Measurements from ENCODE around the gene FOXP4.

FOXP4 gene

DNA sequence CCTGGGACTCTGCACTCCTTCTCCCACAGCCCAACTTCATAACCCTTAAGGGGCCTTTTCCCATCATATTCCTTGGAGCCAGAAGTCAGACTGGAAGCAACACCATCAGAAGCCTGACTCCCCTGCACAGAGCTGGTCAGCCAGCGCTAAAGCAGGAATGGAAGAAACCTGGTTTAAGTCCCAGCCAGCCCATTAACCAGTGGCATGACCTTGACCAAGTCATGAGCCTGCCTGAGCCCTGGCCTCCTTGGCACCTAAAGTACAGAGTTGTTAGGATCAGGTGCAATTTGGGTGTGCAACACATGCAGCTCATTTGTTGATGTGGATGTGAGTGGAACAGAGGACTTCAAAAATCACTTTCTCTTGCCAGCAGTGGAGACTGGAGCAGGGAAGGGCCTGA lies 20.8 kb downstream of the FOXP4 start:
- DNase-seq: no peak

DNA sequence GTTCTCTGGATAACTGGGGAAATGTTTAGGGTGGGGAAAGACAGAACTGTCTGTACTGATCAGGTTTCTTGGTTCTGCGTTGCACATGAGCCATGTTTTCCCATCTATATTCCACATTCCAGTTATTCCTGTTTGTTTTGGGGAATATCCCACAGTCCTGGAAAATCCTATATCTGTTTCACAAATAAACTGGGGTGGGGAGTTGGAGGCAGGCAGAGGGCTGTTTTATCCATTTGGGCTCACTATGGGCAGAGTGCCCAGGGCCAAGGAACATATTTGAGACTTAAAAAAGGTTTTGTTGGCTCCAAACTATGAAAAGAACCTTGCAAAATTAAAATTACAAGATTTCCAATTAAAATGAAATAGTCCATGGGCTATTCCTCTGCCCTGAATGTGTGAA lies 21.5 kb downstream of the FOXP4 start:
- no peak for DNase-seq

DNA sequence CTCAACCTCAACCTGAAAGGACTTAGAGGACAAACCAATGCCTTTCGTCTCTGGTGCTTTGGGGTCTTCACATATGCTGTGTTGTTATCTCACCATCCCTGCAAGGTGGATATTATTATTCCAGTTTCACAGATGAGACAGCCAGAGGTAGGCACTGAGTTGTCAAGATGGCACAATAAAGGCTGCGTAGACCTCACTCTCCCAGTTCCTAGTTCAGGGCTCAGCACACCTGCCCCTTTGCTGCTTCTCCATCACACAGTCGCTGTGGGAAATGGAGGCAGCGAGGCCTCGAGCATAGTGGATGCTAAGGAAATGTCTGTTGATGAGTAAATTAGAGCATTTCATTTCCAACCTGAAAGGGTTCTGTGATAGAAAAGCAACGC lies 22.0 kb downstream of the FOXP4 start:
- no peak for DNase-seq

DNA sequence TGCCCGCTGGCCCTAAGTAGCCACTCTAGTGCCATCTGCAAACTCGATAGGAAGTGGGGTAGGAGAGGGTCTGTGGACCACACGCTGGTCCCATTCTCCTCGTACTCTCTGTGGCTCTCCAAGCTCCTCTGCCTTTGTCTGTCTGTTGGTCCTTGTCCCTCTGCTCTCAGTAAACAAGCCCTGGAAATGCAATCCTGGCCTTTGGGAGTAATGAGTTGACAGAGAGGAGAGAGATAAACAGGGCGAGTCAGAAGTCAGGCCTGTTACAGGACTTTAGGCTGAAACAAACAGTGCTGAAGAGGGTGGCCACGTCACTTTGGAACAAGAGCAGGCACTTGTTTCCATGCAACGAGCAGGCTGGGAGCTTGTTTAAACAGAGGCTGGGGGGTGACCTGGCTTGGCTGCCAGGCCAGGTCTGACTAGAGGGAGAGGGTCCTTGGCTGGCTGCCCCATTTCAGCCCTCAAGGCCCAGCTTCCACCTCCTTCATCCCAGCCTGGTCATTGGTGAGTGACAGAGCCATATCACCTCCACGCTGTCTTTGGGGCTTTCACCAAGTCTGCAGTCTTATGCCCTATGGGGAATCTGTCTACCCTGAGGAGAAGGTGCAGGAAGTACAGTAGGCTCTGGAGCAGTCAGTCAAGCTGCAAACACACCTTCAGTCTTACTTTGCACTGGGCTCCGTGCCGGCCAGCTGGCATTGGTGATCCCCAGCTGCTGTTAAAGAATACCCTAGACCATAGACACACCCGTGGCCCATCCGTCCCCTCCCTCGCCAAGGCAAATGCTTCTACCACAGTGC lies 22.6 kb downstream of the FOXP4 start:
- DNase-seq: no peak

DNA sequence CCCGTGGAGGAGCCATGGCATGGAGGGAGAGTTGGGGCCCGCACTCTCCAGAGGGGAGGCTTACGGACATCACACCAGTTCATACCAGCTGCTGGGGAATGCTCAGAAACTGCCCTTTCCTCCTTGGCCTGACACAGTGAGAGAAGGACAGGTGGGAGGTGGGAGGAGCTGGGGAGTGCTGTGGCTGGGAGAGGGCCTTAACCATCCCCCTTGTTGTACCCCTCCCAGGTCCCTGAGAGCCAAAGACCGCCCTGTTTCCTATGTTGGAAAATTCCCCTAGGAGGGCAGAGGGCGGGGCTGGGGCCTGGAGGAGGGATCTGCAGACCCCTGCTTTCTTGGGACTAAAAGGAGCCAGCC lies 24.1 kb downstream of the FOXP4 start:
- no peak for DNase-seq

DNA sequence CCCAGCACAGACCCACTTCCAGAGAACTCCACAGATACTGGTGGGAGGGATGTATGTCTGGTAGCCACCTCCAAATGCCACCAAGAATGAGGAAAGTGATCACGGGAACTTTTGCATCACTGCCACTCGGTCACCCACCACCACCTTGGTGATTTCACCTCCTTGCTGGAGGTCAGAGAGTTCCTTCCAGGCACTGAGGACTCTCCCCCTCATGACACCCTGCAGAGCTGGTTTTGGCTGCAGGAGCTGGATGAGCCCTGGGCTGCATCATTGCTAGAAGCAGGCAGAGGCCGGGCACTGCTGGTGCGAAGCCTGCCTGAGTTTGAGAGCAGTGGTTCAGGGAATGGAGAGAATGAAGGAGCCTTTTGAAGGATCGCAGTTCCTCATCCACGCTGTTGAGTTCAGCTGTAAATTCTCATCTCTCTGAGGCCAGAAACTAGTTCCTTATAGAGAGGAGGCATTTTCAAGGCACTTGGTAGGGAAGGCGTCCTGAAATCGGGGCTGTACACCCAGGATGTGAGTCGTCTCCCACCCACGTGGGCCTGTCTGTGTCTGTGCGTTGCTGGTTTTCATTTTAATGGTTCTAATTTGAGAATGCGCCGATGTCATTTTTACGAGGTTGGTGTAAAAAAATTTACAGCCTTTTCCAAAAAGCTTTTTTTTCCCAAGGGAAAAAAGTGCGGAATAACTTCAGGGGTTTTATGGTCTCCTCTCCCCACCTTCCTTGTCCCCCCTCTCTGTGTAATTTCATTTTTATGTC lies 25.0 kb downstream of the FOXP4 start:
- no peak for DNase-seq

DNA sequence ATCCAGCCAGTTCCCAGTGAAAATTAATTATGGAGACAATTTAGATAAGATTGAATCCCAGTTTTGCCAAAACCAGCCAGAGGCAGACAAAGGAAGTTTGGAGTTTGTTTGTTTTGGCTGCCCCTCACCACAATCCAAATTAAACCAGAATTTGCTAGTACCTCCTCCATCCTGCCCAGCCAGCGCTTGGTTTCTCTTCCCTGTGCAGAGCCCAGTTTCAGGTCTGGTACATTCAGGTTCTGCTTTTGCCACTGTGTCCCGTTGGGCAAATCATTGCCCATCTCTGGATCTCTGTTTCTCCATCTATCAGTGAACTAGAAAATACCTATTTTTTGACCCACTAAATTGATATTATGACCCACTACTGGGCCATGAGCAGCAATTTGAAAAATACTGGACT lies 26.4 kb downstream of the FOXP4 start:
- no peak for DNase-seq

DNA sequence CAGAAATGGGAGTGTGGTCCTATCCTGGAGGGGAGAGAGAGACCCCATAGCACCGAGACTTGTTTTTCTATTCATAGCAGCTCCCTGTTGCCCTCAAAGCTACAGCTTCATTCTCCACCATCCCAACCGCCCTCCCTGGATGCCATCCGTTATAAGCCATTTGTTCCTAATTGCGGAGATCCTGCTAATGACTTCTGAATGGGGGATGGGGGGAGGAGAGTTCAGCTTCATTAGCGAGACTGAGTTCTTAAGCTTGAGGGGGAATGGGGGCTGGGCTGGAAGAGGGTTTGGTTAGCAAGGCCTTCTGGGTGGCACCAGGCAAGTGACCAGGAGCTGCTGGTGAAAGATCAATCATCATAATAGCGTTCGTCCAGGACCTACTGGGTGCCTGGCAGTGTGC lies 27.1 kb downstream of the FOXP4 start:
- no peak for DNase-seq

DNA sequence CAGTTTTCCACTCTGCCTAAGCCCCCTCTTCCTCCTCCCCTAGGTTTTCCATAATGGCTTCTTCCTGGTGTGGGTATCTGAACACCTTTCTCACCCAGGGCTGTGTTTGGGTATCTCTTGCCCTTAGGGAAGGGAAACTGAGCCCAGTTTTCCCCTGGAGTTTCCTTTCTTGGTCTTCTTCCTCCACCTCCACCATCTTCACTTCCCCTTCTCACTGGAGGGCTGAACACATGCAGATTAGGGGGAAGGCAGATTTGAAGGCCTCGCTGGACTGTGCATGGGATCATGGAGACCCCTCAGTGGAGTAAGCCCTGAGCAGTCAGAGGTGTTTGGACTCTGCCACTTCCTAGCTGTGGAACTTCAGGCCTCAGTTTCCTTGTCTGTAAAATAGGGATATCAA lies 27.8 kb downstream of the FOXP4 start:
- DNase-seq: no peak

DNA sequence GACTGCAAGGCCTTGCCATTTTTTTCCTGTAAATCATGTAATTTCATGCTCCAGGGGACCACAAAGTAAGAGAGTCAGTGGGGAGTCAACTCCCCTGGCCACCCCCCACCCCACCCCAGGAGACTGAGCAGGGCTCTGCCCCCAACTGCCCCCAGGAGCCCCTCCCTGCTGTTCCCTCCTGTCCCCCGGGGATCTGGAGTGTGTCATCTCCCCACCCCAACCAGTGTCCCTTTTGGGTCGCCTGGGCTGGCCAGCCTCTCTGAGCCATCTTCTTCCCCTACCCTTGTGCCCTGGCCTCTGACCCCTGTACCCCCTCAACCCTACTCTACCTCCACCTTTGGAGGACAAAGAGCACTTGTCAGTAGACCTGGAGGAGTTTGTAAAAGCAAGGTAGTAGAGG lies 29.4 kb downstream of the FOXP4 start:
- DNase-seq: no peak

DNA sequence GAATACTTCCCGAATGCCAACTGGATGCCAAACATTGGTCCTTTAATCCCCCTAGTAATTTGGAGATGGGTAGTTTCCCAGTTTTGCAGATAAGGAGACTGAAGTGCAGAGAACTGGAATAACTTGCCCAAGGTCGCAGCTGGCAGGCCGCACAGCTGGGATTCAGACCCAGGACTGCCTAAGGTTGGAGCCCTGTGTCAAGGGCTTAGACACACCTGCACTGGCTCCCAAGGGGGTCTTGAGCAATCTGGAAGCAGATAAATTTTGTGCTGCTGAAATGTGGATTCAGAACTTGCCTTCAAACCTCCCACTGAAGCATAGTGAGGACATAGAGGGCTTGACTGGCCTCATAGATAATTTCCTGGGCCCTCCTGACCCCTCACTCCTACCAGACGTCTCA lies 30.5 kb downstream of the FOXP4 start:
- no peak for DNase-seq

DNA sequence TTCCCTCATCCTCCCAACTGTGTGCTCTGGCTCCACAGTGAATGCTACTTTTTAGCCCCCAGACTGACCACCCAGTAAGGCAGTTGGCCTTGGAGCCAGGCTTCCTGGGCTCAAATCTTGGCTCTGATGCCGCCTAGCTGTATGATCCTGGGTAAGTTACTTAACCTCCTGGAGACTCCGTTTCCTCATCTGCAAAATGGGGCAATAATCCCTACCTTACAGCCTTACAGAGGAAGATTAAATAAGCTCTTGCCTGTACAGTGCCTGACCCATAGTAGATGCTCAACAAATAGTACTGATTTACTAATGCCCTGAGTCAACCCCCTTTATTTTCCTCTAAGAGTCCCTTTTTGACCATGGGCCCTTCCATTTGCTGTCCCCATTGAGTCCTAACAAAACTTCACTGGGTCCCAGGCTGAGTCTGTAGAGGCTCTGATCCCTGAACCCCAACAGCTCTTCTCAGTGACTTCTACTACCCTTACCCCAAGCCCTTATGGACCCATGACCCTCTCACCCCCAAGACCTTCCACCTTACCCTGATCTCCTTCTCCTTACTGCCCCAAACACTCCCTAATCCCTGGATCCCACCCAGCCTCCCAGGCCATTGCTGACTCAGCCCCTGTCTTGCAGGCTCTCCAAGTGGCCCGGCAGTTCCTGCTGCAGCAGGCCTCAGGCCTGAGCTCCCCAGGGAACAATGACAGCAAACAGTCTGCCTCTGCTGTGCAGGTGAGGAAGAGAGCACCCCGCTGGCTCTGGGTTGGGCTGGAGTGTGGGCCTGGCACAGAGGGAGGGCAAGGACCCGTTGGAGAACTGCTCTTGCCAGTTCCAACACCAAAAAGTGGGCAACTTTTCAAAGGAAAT lies 31.4 kb downstream of the FOXP4 start:
- DNase-seq: no peak

DNA sequence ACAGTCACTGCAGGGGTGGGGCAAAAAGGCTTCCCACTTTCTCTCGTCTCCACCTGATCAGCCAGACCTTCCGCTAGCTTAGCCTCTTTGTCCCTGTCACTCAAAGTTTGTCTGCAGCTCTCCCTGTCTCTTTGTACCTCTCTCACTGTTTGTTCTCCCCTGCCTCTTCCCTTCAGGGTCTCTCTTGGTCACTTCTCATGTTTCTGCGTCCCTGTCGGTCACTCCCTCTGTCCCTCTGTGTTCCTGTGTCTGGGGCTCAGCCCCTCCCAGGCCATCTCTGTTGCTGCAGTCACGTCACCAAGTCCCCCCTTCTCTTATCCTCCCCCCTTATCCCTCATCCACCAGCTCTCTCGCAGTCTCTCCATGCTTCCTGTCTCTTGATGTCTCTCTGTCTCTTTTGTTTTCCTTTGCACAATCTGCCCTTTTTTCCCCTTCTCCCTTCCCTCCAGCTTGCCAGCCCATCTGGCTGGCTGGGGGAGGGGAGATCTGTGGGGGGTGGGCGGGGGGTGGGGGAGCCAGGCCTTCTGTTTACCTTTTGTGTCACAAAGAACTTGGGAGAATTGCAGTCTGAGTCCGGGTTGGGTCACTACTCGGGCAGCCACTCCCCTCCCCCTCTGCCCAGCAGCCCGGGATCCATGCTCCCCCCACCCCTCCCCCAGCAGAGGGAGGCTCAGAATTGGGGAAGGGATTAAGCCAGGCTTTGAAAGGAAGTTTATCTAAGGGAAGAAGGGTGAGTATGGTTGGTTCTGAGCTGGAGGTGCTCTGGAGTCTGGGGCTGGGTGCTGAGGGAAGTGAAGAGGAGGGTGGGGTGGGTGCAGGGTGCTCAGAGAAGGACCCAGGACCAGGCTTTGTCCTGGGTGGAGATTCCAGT lies 32.3 kb downstream of the FOXP4 start:
- no peak for DNase-seq

DNA sequence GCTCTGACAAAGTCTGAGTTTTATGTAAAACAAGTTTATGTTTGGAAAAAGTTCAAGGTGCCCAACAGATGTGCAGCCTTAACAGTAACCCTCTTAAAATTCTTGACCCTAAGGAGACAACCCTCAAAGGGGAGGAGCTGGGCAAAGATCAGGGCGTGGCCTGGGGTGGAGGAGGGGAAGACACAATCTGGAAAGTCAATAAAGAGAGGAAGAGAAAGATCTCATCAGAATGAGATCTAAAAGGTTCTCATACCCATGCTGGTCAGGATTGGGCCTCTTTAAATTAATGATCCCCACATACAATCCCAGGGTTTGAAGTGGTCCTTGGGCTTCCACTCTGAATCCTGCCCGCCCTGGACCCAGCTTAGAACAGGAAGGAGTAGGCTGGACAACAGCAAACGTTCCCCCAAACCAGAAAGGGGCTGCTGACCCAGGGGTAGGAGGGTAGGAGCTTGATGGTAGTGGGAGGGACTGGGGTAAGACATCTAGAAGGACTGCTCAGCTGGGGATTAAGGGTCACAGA lies 33.0 kb downstream of the FOXP4 start:
- DNase-seq: no peak

DNA sequence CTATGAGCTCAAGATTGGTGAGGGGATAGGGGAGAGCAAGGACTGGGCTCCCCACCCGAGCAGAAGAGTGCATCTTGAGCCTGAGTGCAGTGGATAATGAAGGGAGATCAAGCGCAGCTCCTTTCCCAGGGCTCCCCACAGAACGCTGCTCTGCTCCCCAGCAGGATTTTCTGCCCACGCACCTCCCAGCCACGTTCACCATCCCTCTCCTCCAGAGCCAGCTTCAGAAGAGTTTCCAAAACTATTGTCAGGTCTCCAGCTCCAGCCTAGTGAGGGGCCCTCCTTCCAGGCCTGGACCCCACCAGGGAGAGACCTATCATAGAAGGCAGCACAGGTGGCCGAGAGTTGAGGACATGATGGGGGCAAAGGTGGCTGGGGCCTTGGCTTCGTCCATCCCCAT lies 34.5 kb downstream of the FOXP4 start:
- no peak for DNase-seq

DNA sequence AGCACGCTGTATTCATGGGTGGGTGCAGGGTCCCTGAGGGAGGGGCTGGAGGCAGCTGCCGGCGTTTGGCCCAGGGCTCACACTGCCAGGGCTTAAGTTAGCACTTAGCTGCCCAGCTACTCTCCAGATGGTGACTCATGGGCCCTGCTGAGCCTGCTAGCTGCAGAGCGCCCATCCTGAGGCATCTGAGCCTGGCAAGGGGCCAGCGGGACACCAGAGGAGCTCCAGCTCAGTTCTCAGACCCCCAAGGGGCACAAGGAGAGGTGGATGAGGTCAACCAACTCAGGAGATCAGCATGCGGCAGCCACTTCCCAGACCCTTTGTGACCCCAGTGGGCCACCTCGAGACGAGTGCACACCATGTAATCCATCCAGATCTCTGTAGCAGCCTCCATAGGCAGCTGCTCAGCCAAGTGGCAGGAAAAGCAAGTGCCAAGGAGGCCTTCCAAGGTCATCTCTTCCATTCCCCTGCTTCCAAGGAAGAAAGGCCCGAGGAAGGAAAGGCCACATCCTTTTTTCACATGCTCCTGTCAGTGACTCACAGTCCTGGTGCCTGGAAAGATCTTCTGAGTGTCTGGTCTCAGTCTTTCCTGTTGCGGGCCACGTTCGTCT lies 35.3 kb downstream of the FOXP4 start:
- DNase-seq: no peak

DNA sequence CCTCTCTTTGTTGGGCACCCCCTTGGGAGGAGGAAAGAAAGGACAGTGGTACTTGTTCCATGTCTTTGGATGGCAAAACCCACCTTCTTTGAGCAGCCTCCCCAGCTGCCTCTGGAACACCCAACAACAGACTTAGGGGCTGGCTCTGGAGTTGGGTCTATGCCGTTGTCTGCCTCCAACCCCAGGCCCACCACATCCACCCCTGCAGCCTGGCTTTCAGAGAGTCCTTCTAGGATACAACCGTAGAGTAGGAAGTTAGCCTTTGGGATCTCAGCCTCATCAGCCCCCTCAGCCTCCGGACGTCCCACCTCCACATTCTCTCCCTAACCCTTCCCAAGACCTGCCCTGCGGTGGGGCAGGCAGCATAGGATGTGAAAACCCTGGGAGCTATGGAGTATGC lies 36.4 kb downstream of the FOXP4 start:
- no peak for DNase-seq

DNA sequence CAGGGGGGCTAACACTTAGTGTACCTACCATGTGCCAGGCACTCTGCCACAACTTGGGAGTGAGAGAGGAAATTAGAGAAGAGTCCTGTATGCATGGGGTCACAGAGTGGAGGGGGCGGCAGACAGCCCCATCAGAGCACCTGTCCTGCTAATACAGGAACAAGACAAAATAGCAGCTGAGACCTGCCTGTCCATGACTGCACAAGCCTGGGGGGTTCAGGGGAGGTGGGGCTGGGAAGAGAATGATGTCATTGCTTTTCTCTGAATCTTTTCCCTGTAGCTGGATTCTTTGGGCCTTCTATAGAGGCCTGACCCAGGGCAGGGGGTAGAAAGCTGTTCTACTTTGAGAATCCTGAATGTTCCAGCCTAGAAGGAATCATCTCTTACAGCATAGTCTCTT lies 37.4 kb downstream of the FOXP4 start:
- DNase-seq: no peak

DNA sequence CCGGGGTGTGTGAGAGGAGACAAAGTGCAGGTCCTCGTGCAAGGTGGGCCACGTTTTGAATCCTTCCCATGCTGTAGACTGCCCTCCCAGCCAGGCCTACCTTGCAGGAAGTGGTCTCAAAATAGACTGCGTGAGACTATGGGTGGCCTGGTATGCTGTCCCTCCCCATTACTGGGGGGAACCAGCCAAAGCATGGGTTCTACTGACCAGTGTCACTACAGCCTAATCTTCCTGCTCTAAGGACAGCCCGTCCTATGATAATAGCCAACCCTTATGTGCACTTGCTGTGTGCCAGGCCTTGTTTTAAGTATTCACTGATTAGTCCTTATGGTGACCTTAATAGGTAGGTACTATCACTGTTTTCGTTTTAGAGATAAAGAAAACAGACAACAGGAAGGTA lies 38.0 kb downstream of the FOXP4 start:
- no peak for DNase-seq

DNA sequence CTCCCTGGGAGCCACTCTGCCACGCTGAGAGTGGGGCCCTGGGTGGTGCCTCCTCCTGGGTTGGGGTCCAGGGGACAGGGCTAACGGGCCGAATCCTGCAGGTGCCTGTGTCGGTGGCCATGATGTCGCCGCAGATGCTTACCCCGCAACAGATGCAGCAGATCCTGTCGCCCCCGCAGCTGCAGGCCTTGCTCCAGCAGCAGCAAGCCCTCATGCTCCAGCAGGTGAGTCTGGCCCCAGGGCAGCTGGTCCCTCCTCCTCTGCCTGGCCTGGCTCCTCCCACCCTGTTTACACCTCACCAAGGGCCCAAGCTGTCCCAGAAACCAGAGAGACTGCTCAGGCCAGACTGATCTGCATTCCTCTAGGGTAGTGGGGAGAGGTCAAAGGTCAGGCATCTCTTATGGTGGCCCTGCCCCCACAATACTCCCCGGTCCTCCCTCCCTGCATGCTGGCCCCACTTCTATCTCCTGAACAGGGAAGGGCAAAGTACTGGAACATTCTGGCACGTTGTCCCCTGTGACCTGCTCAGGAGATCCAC lies 38.6 kb downstream of the FOXP4 start:
- no peak for DNase-seq

DNA sequence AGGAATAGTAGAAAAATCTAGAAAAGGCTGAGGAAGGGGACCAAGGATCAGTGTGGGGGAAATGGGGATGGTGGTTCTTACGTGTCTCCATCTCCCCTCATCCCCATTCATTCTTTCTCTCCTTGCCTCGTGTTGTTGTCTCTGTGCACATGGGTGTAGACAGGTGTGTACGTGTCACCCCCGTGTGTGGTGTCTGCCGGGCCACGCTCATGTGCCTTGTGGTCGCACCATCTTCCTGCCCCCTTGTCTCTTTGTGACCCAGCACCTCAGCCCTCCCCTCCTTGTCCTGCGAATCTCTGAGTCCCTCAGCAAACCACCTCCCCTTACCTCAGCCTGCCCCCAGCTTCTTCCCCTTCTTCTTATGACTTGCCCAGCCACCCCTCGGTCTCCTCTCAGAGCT lies 39.4 kb downstream of the FOXP4 start:
- no peak for DNase-seq

Data from hippocampal formation (tissue), 2 donors.